NCI-H446 (cell line): Measurements from ENCODE around the gene OOSP1.
"Not testable (repeated sequence)": the region's sequence is repeated elsewhere in the genome, so short reads cannot be mapped to it uniquely, and the experiment has no call there.

Experiments
- DNase-seq, 2 experiments: peaks; one replicate each; lab custom pipeline; 2025; lab: John Stamatoyannopoulos, UW

The OOSP1 gene

GRCh38 chr11:59960502-59961381 is 22.5 kb downstream of the OOSP1 start:
- no peak for DNase-seq

GRCh38 chr11:59962107-59962482 is 23.9 kb downstream of the OOSP1 start:
- DNase-seq = no peak

- DNase-seq = no peak
Observed at GRCh38 chr11:59963733-59964132, 25.5 kb downstream of the OOSP1 start, which contains the start of gene OOSP4A. TSS of gene OOSP4A (plus strand) at chr11:59964033. CDS start at chr11:59964033, 0 bp downstream.

- DNase-seq = no peak
Observed at GRCh38 chr11:59965424-59965823, 27.2 kb downstream of the OOSP1 start.

- DNase-seq = no peak
Observed at GRCh38 chr11:59966201-59966600, 28.0 kb downstream of the OOSP1 start.

GRCh38 chr11:59967677-59968394 is 29.6 kb downstream of the OOSP1 start:
- DNase-seq = no peak

- DNase-seq = no peak
Observed at GRCh38 chr11:59968395-59968783, 30.2 kb downstream of the OOSP1 start.

- no peak for DNase-seq
Observed at GRCh38 chr11:59973097-59973496, 34.9 kb downstream of the OOSP1 start.

- no peak for DNase-seq
Observed at GRCh38 chr11:59981106-59981770, 43.0 kb downstream of the OOSP1 start.

GRCh38 chr11:59982037-59982436 is 43.8 kb downstream of the OOSP1 start:
- DNase-seq = not testable (repeated sequence)

- no peak for DNase-seq
Observed at GRCh38 chr11:59983212-59983611, 45.0 kb downstream of the OOSP1 start.

GRCh38 chr11:59984368-59984767 is 46.1 kb downstream of the OOSP1 start:
- no peak for DNase-seq

GRCh38 chr11:59990421-59990820 is 52.2 kb downstream of the OOSP1 start:
- no peak for DNase-seq

- DNase-seq = no peak
Observed at GRCh38 chr11:59992425-59992824, 54.2 kb downstream of the OOSP1 start.

GRCh38 chr11:59997800-59998199 is 59.6 kb downstream of the OOSP1 start:
- no peak for DNase-seq

- DNase-seq = no peak
Observed at GRCh38 chr11:59999691-60000090, 61.5 kb downstream of the OOSP1 start.

GRCh38 chr11:60003729-60004128 is 65.5 kb downstream of the OOSP1 start:
- no peak for DNase-seq

GRCh38 chr11:60005360-60005759 is 67.1 kb downstream of the OOSP1 start:
- no peak for DNase-seq
